HT1080 (cell line): Measurements from ENCODE around the gene FAIM2. TPM values are rescaled to one million over a fixed set of nuclear protein-coding genes. Genes with fewer than 3 reads are reported as not detected.
A peak's percentile ranks its signal among the peaks of the same experiment; 100 is the strongest.

Experiments
- DNase-seq: peaks from one replicate; pipeline ENCODE4 v3.0.0-alpha.2; 2015; ENCODE audit warnings: low read depth
- total RNA-seq: library from RNA; depleted of rRNA; stranded (reverse); fragments of >200 nt; shearing (Covaris generic); gene quantifications from 2 replicates; pipeline ENCODE4 v1.2.3, GENCODE V29; 2014; rRNA removed

Gene FAIM2
- total RNA-seq, 1 experiment from 2014 or later = not detected

DNA sequence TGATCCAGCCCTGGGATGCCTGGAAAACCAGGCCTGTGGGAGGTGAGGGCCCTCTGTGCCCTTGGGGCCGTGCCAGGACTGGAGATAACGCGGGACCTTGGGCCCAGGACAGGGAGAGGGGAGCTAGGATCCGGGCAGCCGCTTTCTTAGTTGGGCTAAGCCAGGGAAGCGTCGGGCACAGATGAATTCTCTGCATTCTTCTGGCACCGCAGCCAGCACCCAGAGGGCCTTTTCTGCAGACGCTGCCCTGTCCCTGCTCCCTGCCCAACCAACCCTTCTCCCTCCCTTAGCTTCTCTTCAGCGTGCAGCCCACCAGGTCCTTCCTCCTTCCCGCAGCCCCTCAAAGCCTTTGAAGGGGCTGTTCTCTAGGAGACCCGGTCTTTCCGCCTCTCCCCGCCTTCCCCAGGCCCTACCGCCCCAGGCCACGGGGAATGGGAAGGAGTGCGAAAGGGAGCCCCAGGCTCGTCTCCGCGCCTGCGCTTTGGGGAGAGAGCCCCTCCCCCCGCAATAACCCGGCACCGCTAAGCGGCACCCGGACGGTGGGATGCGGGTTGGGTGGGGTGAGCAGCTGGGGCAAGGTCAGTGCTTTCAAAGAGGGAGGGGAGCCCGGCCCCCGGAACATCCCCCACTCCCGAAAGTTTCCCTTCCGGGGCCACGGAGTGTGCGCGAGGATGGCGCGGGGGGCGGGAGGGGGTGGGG, 76.2 kb downstream of the FAIM2 start:
- peak; percentile 73 for DNase-seq

DNA sequence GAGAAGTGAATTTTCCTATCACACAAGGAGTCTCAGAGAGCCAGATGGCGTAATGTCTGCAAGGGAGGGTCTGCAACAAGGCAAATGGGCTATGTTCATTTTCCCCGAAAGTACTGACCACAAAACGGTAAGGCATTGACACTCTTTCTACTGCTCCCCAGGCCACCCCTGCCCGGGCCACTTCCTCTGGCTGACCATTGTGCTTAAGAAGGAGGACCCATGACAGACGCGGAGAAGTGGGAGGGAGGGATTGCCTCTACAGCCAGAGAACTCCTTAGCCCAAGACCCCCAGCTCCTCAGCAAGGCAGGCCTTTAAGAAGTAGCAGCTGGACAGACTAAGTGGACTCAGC, 76.7 kb downstream of the FAIM2 start:
- DNase-seq = no peak

DNA sequence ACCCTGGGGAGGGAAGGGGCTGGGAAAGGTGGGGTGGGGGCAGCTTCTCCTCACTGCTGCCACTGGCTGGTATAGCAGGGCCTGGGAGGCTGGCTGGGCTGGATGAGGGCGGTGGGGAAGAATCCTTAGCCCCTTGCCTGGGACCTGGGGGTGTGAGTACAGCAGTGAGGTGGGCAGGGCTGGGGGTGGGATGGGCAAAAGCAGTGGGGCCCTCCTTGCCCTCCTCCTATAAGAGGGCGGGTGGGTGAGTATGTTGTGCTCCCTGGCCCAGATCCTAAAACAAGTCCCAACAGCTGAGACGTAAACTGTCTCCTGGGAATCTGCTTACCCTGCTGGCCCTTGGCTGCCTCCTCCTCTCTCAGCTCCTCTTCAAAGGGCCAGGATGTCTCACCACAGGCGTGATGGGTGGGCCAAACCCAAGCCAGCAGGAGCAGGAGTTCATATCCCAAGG, 77.7 kb downstream of the FAIM2 start:
- DNase-seq = no peak

DNA sequence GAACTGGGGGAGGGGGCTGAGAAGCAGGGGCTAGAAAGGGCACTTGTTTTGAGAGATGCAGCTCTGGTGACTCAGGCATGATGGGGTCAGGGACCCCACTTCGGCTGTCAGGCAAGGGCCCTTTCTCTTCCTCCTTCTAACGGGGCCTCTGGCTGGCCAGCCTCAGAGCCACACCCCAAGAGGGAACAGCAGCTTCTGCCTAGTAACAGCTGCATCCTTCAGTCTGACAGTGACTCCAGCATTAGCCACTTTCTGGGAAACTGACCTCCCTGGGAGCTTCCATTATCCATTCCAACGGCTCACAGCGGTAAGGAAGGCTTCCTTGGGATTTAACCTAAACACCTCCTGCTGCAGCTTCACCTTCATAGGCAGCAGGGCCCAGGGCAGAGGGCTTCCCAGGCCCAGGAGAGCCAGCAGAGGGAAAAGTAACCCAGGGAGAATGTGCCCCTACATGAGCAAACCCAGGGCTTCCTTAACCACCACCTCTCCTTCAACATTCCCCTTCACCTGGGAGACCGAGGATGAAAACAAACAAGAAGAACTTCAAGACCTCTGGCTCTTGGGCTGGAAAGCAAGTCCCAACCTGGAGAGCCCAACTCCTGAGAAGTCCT, 78.2 kb downstream of the FAIM2 start:
- DNase-seq = no peak

DNA sequence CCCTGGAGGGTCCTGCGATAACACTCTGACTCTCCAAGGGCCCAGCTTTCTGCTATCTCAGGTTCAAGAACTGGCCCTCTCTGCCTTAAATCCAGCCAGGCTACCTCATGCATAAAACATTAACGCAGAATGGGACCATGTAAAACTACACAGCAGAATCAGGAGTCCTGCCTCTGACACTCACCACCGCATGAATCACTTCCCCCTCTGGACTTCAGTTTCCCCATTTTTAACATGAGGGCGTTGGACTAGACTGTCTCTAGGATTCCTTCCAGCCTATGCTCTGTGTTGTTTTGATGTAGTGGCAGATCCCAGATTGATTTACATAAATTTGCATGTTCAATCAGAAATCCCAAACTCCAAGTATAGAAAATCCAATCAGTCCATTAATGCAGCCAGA, 78.8 kb downstream of the FAIM2 start:
- peak; percentile 54 for DNase-seq

DNA sequence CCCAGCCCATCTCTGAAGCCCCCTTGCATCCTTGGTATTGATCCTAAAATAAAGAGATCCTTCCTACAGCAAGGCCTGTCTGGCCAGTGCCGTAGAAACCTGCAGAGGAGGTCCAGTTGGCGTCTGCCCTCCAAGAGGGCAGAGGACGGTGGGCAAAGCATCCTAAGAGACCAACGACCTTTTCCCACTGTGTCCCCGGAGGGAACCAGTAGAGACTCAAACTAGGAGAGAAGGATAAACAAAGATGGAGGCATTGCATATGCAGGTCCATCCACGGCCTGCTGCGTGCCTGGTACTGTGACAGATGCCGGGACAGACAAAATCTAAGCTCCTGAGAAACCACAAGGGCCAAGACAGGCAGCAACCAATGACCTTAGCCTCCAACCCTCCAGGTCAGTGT, 79.3 kb downstream of the FAIM2 start:
- no peak for DNase-seq

DNA sequence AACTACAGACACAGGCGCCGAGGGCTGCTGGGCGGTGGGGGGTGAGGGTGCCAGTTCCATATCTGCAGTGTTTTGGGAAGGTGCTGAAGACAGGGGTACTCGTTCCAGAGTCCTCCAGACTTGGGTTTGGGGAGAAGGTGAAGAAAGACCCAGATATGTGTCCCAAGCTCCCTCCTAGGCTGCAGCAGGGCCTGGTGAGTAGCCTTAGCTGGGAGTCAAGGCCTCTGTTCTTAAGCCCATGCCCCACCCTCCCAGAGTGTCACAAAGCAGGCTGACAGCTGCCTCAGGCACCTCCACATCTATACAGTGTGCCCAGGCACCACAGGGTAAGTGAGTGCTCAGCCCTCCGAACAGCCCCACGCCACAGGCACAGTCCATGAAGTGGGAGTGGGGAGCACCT, 79.7 kb downstream of the FAIM2 start:
- no peak for DNase-seq

DNA sequence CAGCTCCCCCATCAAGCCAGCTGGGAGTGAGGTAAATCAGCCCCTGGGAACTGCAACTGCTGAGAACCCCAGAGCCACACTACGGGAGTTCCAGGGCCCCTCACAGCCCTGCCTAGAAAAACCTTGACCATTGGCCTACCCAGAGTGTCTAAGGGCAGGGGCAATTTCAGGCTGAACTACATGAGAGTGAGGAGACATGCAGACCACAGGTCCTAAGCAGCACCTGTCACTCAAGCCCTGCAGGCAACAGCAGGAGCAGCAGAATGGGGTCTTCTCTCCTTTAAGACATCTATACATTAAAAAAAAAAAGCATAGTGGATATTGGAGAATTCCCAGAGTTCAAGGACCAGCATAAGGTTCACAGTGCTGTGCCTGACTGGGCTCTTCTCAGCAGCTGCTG, 80.3 kb downstream of the FAIM2 start:
- no peak for DNase-seq

DNA sequence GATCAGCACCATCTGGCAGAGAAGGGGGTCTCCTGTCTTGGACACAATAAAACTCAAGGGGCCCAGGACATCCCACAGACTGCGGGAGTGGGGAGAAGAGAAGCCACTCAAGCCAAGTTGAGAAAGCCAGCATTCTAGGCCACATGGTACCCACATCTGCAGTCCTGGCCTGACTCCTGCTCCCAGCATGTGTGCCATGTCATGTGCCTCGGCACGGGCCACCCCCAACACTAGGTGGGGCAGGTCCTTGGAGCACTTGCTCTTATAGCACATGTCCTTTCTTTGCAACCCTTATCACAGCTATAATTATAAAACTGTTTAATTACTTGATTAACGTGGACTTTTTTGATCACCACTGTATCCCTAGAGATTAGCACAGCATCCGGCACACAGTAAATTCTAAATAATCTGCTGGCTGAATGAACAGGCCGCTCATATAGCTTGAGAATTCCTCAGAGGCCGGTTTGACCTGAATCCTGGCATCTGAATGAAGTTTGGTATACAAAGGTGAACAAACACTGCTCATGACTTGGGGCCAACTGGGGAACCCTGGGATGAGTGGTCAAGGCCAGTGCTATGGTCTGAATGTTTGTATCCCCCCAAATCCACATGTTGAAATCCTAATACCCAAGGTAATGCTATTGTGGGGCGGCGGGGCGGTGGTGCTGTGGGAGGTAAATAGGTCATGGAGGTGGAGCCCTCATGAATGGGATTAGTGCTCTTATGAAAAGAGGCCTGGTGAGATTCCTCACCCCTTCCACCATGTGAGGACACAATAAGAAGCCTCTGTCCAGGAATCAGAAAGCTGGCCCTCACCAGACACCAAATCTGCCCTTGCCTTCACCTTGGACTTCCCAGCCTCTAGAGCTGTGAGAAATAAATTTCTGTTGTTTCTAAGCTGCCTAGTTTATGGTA, 82.1 kb downstream of the FAIM2 start:
- DNase-seq = no peak

DNA sequence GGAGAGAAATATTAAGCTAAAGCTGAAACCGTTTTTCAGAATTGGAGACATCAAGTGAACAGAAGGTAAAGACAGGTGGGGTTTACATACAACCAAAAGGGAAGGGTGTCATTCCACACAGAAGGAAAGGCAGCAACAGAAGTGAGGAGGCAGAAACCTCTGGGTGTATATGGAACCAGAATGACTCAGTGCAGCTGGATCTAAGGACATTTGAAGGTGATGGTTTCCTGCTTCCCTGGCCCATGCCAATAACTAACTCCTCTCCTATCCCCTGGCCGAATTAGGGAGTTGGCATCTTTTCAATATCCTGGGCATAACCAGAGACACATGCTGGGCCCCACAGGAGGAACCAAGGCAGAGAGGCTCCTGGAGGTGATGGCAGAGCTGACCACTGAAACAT, 83.9 kb downstream of the FAIM2 start:
- DNase-seq = peak; percentile 50

DNA sequence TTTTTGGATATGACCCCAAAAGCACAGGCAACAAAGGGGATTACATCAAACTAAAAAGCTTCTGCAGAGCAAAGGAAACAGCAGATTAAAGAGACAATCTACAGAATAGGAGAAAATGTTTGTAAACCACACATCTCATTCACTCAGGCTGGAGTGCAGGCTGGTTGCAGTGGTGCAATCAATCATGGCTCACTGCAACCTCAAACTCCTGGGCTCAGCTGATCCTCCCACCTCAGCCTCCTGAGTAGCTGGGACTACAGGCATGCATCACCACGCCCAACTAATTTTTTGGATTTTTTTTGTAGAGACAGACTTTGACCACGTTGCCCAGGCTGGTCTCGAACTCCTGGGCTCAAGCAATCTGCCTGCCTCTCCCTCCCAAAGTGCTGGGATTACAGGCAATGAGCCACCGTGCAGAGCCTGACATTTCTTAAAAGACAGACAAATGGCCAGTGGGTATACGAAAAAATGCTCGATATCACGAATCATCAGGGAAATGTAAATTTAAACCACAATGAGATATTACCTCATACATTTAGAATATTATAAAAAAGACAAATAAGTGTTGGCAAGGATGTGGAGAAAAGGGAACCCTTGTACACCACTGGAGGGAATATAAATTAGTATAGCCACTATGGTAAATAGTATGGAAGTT, 85.3 kb downstream of the FAIM2 start:
- no peak for DNase-seq

Other genes with a start within 250 kb of the FAIM2 start
- gene FMNL3, start 196.5 kb downstream of the FAIM2 start, total RNA-seq = 42.3 and 44.5 TPM in 2 replicates
- gene TMBIM6, start 162.3 kb downstream of the FAIM2 start, total RNA-seq = 419 and 532 TPM in 2 replicates
- gene NCKAP5L, start 75.5 kb downstream of the FAIM2 start, total RNA-seq = 19.6 and 22.2 TPM in 2 replicates
- gene BCDIN3D, start 60.8 kb downstream of the FAIM2 start, total RNA-seq = 2.4 and 3.3 TPM in 2 replicates
- gene AQP2, start 46.8 kb upstream of the FAIM2 start, total RNA-seq = not detected in 2 replicates
- gene AQP5, start 58.0 kb upstream of the FAIM2 start, total RNA-seq = not detected in 2 replicates
- gene AQP6, start 69.0 kb upstream of the FAIM2 start, total RNA-seq = not detected in 2 replicates
- 138 and 155 TPM in 2 replicates for gene RACGAP1, start 121.6 kb upstream of the FAIM2 start, total RNA-seq
- gene ASIC1, start 153.7 kb upstream of the FAIM2 start, total RNA-seq = 6.0 and 9.5 TPM in 2 replicates
- gene SMARCD1, start 181.4 kb upstream of the FAIM2 start, total RNA-seq = 121 and 161 TPM in 2 replicates
- 0.27 and 0.31 TPM in 2 replicates for gene GPD1, start 200.1 kb upstream of the FAIM2 start, total RNA-seq
- 58.9 and 119 TPM in 2 replicates for gene COX14, start 208.3 kb upstream of the FAIM2 start, total RNA-seq